ENCODE results near the gene GCLC.
A peak's percentile ranks its signal among the peaks of the same experiment; 100 is the strongest.
"Not testable (repeated sequence)": the region's sequence is repeated elsewhere in the genome, so short reads cannot be mapped to it uniquely, and the experiment has no call there.

Gene GCLC

DNA sequence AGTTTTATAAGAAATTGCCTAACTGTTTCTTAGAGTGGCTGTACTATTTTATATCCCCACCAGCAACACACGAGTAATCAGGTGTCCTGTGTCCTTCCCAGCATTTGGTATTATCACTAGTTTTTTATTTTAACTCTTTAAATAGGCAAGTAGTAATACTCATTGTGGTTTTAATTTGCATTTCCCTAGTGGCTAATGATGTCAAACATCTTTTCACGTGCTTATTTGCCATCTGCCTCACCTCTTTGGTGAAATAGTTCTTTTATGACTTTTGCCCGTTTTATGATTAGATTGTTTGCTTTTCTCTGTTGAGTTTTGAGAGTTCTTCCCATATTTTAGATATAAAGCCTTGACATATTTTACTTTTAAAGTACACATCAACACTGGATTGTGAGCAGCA lies 57.8 kb downstream of the GCLC start:
- no peak for DNase-seq

DNA sequence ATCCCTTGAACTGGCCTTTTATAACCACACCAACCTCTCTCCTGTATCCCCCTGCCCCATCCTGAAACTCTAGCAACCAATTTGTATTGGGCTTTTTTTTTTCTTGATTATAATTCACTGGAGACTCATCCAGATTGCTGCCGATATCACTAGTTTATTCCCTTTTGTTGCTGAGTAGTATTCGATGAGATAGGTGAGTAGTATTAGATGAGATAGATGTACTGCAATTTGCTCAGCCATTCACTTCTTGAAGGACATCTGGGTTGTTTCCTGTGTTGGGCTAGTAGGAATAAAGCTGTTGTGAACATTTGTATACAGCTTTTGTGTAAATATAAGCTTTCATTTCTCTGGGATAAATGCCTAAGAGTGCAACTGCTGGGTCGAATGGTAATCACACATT lies 58.2 kb downstream of the GCLC start:
- no peak for DNase-seq

DNA sequence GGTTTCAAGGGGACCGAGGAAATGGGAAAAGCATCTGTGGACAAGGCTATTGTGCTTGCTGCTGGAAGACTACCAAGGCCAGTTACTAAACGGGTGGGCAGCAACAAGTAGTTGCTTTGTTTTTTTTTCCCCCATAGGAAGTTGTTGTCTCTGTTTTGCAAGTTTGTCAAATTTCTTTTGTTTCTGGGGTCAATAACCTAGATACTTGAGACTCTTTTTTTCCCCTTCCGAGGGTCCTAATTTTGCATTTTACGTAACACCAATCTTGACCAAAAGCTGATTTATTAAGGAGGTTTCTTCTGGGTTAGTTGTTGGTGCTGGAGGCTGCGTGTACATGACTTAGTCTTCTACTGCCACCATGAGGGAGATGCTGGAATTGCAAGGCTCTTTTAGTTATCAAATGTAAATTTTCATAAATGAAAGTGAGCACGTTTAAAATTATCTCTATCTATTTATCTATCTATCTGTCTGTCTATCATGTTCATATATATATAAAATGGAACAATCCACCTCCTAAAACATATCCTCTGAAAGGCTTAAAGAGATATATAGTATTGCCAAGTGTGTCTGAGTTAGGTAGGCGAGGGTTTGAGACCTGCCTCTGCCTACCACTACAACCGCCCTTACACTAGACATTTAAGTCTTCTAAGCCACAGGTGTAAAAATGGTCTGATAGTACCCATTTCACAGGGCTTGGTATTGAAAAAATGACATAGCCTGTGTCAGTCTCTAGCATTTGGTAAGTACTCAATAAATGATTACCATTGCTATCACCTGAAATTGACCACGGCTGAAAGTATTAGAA lies 60.2 kb downstream of the GCLC start:
- DNase-seq, result peak; percentile 81

DNA sequence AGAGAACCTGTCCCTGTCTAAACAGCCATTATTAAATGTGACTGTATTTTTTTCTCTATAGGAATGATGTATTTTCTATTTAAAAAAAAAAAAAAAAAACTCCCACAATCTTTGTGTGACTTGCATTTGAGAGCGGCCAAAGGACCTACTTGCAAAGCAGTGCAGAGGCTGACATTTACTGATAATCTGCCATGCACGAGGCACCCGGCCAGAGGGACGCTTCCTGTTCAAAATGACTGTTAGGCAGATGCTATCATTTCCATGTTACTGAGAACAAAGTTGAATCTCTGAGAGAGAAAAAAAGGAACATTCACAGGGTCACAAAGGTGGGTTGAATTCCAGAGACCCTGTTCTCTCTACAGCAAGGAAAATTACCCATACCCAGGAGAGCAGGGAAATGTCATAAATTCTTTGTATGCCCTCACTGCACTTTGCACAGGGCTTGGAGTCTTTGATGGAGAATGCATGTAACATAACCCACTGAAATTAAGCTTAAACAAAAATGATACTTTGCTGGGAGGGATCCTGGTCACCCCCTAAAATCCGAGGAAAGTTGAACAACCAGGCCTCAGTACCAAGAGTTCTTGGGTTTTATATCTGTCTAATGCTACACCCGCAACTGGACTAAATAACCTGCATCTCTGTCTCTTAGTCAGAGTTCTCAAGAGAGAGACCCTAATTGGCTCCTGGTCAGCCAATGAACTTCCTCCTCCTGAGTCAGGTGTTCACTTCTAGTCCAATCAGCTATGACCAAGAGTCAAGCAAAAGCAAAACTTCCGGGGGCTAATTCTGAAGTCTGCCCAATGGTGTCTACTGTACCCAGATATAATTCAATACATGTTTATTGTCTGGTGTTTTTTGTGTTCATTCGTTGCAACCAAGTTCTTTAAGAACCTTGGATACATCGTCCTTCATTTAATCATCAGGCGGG lies 61.2 kb downstream of the GCLC start:
- DNase-seq, result peak; percentile 12

DNA sequence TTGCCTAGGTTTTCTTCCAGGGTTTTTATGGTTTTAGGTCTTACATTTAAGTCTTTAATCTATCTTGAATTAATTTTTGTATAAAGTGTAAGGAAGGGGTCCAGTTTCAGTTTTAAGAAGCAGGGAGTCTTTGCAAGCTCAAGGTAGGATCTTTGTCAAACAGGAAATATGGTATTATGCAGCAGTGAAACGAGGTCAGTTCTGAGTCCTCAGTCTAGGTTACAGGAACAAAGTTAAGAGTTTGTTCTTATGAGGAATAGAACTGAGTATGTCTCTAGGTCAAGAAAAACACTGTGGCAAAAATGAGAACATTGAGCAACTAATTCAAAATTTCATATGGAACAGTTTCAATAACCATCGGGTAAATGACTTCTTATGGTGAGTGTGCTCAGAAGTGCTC lies 63.6 kb downstream of the GCLC start:
- no peak for DNase-seq

DNA sequence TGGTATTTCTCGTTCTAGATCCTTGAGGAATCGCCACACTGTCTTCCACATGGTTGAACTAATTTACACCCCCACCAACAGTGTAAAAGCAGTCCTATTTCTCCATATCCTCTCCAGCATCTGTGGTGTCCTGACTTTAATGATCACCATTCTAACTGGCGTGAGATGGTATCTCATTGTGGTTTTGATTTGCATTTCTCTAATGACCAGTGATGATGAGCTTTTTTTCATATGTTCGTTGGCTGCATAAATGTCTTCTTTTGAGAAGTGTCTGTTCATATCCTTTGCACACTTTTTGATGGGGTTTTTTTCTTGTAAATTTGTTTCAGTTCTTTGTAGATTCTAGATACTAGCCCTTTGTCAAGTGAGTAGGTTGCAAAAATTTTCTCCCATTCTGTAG lies 64.1 kb downstream of the GCLC start:
- not testable (repeated sequence) for DNase-seq

DNA sequence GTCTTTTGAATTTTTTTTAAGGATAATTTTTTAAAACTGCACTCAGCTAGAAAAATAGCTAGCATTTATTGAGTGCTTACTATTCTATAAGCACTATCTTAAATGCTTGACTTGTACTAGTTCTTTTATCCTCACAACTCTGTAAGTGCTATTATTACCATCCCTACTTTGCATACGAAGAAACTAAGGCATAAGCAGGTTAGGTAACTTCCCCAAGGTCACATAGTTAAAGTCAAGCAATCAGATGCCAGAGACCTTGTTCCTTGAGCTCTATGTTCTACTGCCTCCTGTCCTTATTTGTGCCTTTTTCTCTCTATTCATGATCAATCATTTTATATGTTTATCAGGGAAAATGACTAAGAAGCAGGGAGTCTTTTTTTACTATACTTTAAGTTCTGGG lies 65.0 kb downstream of the GCLC start:
- no peak for DNase-seq

DNA sequence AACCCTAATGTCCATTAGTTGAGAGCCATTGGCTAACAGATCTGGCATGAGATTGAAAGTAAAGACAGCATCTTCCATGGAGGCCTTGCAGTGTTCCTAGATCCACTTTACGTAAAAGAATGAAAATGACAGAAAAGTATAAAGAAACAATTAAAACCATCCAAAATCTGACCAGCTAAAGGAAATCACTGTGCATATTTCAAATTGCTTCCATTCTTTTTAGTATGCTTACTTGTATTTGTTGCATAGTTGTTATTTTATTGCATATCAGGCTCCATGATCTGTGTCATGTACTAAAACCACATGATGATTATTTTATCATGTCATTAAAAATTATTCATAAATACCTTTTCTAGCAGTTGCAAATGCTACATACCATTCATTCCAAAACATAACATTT lies 67.9 kb downstream of the GCLC start:
- DNase-seq, result no peak

DNA sequence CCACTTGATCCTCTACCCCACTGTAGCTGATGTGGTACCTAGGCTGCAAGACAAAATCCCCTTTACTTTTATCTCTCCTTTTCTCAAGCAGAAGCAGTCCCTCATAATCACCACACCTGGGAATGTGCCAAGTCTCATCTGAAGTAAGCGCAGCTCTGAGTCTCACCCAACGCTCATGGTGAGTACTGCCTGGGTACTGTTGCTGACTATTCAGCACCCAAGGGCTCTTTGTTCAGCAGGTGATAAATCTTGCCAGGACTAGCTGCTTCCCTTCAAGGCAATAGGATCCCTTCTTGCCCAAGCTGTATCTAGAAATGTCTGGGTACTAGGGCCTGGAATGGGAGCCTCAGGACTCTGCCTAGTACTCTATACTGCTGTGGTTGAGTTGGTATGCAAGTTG lies 70.9 kb downstream of the GCLC start:
- DNase-seq, result no peak

DNA sequence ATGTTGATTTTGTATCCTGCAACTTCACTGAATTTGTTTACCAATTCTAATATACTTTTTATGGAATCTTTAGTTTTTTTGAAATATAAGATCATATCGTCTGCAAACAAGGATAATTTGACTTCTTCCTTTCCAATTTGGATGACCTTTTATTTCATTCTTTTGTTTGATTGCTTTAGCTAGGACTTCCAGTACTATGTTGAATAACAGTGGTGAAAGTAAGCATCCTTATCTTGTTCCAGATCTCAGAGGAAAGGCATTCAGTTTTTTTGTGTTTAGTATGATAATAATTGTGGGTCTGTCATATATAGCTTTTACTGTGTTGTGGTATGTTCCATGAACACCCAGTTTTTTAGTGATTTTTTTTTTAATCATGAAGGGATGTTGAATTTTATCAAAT lies 75.7 kb downstream of the GCLC start:
- DNase-seq, result no peak

DNA sequence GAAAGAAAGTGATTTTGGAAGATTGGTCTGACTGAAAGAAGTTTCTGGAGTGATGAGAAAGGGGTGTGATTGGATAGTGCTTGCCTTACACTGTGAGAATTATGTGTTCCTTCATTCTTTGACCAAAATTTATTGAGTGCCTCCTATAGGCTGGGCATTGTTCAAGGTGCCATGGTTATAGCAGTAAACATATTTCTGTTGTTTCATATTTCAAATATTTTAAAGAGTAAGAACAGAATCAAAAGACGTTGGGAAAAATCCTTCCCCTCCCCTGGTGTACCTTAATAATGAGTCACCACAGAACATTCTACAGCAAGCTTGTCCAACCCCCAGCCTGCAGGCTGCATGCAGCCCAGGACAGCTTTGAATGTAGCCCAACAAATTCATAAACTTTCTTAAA lies 78.6 kb downstream of the GCLC start:
- DNase-seq, result no peak

DNA sequence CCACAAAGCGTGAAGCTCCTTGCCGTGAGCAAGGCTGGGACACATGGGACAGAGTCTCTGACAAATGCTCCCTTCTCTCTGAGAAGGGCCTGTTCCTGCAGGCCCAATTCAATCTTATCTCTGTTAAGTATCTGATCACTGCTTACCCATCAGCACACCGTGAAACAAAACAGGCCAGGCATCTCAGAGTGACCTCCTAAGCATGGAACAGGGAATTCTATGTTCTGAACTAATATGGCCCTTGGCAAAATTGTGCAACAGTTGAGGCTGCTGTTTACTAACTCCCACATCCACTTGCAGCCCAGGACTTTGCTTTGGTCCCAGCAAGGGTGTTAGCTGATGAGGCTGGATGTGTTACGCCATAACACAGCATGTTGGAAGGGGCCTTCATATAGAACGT lies 79.2 kb downstream of the GCLC start:
- peak; percentile 8 for DNase-seq

DNA sequence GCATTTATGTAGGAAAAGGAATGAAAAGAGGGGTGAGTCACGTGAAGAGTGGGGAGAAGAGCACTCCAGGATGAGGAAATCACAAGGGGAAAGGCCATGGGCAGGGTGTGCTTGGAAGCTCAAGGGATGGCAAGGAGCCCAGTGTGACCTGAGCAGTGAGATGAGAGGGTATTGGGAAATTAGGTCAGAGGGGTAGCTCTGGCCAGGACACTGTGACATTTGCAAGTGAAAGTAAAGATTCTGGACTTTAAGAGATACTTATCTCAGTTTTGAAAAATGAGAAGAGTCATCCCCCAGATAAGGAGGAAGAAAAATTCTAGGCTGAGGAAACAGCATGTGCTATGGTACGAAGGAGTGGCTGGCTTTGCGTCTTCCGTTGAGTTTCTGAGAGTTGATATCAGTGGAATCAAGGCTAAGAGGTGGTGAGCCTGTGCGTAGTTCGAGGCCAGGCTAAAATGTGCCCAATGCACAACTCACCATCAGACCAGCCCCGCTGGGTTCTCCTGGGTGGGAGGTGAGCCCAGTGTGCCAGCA lies 79.9 kb downstream of the GCLC start:
- DNase-seq, result peak; percentile 33

DNA sequence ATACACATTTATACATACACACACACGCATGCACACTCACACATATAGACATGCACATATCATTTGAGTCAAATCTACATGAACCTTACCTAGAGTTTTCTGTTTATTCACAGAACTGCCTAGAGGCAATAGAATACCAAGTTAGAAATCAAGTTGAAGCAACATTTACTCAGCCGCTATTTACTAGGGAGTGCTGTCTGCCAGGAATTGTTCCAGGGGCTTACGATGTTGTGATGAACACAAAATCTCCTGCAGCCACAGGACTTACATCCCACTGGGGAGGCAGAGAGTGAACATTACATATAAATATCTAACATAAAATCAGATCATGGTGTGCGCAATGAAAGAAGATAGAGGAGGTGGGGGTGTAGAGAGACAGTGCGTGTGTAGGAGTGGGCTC lies 80.4 kb downstream of the GCLC start:
- no peak for DNase-seq

DNA sequence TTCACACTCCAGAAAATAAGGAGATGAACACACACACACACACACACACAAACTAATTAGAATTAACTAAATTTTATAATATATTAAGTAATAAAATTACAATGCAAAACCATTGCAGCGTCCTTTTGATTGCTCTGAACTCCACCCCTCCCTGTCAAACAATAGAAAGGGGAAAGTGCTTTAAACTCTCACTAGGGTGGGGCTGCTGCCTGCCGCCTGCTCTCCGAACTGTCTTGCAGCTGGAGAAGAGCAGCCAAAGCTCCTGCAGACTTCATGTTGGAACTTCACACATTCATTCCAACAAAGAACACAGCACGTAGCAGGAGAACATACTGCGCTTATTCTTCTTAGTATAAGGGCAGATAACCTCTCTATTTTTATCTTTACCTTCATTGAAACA lies 83.2 kb downstream of the GCLC start:
- DNase-seq, result peak; percentile 25

DNA sequence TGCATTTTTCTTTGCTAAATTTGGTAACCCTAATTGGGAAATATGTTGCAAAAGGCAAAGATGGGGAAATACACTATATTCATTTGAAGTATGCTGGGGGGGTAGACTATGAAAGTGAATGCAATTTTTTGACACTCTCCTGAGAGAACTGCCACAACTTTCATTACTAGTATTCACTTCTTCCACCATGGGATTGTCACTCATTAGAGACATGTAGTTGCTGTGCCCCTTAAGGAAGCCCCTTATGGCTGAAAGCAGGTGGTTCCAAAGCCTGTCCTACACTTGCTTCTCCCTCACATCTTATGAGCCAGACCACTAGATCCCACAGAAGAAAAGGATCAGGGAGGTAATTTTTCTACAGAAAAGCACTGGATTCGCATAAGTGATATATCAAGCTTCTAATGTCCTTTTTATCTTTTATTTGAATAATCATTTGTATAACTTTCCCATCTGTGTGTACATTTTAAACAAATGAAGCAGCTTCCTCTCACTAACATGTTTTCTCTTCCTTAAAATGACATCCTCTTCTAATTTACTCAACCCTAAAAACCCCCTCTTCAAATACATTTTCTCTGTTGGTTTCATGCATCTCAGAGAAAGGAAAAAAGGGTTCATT lies 83.8 kb downstream of the GCLC start:
- DNase-seq, result peak; percentile 25

DNA sequence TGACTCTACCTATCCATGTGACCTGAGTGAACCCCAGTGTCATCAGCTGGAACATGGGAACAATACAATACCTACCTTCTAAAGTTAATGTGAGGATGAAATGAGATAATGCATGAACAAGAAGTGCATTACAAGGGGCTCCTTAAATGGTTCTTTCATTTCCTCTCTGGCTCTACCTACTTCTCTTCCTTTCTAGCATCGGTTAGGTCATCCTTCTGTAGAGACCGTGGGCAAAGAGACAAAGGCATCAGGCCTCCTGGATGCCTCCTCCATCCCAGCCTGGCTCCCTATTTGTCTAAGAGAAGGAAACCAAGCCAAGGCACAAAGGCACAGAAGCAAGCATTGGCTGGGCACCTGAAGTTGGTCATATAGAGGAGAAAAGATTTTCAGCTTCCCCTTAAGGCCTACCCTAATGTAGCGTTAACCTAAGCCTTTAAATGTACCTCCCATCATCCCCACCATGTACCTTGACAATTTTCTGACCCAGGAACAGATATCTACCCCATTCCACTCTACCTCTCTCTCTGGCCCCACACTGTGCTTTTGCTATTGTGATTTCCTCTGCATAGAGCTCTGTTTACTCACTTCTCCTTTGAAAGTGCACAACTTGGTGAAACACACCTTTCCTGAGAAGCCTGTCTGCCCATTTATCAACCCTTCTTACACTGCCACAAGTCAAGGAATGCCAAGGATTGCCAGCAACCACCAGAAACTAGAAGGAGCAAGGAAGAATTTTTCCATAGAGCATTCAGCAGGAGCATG lies 86.6 kb downstream of the GCLC start:
- DNase-seq, result no peak

DNA sequence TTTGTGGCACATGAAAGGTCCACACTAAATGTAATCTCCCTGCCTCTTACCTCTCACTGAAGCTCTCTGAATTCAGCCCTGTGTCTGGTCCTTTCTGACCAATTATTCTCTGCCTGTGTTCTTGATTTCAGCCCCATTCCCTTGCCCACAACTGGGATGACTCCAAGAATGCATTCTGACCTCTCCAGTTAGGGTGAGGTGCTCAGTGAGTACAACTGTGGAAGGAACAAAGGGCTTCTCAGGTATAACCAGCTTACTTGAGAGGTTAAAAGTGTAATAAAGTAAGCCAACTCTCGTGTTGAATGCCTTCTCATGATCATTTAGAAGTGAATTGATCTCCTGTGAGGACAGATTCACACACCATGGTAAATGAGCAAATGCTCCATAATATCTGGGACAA lies 88.1 kb downstream of the GCLC start:
- DNase-seq, result no peak

DNA sequence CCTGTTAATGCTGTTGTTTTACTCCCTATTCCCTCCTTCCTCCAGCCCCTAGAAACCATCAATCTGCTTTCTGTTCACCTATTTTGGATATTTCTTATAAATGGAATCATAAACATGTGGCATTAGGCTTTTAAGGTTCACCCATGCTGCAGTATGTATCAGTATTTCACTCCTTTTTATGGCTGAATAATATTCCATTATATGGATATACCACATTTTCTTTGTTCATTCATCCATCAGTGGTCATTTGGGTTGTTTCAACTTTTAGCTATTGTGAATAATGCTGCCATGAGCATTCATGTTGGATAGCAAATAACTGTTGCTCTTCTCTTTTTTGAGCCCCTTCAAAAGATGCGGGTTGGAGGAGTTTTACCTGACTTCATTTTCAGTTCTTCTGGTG lies 89.2 kb downstream of the GCLC start:
- DNase-seq, result no peak

DNA sequence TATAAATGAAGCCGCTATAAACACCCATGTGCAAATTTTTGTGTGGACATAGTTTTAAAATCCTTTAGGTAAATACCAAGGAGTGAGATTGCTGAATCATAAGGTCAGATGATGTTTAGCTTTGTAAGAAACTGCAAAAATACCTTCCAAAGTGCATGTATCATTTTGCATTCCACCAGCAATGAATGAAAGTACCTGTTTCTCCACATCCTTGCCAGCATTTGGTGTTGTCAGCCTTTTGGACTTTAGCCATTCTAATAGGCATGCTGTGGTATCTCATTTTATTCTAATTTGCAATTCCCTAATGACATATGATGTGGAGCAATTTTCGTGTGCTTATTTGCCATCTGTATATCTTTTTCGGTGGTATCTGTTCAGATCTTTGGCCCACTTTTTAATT lies 93.7 kb downstream of the GCLC start:
- DNase-seq, result no peak

DNA sequence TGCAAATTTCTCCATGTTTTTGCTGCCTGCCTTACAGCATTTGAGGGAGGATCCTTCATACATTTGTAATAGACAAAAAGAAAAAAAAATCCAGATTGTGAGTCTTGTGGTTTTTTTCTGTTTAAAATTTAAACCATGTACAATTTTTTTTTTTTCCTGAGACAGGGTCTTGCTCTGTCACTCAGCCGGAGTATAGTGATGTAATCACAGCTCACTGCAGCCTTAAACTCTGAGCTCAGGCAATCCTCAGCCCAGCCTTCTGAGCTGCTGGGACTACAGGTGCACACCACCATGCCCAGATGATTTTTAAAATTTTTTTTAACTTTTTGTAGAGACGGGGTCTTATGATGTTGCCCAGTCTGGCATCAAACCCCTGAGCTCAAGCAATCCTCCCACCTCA lies 97.0 kb downstream of the GCLC start:
- no peak for DNase-seq
